GM12865 (cell line): Measurements from ENCODE around the gene FMN1.
"Not testable (repeated sequence)": the region's sequence is repeated elsewhere in the genome, so short reads cannot be mapped to it uniquely, and the experiment has no call there.

Experiments used
- DNase-seq: peaks from one replicate; pipeline ENCODE4 v3.0.0; 2010; ENCODE audit warnings: low read depth
- H3K4me3 ChIP-seq: 2 replicates; pipeline ENCODE4 v1.5.1; 2011; ENCODE audit warnings: mild to moderate bottlenecking, low read depth, low read length, control low read depth
- TF ChIP-seq, protein P1 (sequence below): IDR thresholded peaks from 2 replicates; pipeline ENCODE4 v1.5.1; 2011; ENCODE audit warnings: low read length, control low read depth, low read depth, inconsistent platforms; ENCODE audit not compliant: insufficient read depth; ENCODE audit errors: missing control alignments

The FMN1 gene

DNA sequence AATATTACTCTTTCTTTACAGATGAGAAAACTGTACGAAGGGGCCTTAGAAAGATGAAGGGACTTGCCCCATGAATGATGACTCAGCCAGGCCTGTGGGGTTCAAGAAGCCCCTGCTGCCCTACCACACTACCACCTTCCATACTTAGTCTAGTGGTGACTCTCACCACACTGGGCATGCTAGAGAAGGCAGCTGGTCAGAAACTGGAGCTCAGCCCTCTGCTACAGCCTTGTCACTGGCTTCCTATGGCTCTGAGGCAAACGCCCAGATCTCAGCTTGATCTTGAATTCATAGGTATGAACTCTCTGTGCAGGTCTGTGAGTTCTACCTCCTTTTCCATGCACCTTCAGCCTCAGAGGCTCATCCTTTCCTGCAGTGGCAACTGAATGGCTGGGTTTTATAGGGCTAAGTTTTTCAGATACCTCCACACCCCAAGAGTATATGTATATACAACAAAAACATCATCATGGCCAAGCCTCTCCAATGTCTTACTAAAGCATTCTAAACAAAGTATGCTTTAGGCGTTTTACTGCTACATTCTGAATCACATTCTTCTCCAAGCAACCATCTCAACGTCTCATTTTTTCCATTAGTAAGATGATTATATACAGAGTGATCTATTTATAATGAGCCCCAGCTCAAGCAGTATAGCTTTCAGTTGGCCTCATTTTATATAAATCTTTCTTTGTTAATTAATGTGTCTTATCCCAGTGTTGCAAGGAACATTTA lies 242.6 kb downstream of the FMN1 start:
- TF ChIP-seq, protein P1, sequence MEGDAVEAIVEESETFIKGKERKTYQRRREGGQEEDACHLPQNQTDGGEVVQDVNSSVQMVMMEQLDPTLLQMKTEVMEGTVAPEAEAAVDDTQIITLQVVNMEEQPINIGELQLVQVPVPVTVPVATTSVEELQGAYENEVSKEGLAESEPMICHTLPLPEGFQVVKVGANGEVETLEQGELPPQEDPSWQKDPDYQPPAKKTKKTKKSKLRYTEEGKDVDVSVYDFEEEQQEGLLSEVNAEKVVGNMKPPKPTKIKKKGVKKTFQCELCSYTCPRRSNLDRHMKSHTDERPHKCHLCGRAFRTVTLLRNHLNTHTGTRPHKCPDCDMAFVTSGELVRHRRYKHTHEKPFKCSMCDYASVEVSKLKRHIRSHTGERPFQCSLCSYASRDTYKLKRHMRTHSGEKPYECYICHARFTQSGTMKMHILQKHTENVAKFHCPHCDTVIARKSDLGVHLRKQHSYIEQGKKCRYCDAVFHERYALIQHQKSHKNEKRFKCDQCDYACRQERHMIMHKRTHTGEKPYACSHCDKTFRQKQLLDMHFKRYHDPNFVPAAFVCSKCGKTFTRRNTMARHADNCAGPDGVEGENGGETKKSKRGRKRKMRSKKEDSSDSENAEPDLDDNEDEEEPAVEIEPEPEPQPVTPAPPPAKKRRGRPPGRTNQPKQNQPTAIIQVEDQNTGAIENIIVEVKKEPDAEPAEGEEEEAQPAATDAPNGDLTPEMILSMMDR: no peak
- H3K4me3 ChIP-seq: no peak overlapping the region
- peak; percentile 3 for DNase-seq

DNA sequence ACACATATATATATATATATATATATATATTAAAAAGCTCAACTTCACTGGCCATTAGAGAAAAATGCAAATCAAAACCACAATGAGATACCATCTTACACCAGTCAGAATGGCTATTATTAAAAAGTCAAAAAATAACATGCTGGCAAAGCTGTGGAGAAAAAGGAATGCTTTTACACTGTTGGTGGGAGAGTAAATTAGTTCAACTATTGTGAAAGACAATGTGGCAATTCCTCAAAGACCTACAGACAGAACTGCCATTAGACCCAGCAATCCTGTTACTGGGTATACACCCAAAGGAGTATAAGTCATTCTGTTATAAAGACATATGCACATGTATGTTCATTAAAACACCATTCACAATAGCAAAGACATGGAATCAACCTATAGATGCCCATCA lies 244.5 kb downstream of the FMN1 start:
- not testable (repeated sequence) for DNase-seq

DNA sequence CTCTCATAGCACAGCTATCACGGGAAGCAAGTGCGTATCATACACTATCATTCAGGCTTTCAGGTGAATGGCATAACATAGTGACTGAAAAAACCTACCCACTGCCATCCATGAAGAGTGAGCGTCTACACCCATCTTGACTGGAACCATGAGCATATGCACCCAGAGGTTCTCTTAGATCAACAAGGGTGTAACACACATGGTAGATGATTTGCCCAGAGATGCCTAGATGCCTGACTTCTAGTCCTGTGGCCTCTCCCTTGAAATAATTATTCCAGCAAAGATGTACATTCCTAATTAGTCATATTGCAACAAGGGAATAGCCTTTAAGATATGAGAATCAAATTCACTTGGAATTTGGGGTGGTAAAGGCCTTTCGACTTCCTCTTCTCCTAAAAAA lies 248.3 kb downstream of the FMN1 start:
- TF ChIP-seq, protein P1: no peak
- no peak overlapping the region for H3K4me3 ChIP-seq
- DNase-seq: no peak

More for the DNA sequence above, 244.5 kb downstream of the FMN1 start:
- H3K4me3 ChIP-seq: not testable (repeated sequence)

DNA sequence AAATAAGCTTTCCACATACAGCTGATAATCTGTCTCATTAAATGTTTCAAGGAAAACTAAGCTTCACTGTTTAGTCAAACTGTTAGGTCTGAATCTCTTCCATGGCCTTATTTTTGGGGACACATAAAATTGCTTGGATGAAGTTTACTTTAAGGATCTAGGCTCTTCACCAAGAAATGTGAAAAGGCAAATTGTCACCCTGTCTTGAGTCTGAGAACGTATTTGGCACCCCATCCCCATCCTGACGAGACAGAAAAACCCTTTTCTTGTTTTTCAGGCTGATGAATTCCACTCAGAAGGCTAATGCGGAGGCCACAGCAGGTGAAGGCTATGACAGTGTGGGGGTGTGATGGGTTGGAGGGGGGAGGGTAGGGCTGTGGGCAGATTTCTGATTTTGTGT lies 250.1 kb downstream of the FMN1 start:
- DNase-seq: no peak
- no peak overlapping the region for H3K4me3 ChIP-seq
- TF ChIP-seq, protein P1: no peak

DNA sequence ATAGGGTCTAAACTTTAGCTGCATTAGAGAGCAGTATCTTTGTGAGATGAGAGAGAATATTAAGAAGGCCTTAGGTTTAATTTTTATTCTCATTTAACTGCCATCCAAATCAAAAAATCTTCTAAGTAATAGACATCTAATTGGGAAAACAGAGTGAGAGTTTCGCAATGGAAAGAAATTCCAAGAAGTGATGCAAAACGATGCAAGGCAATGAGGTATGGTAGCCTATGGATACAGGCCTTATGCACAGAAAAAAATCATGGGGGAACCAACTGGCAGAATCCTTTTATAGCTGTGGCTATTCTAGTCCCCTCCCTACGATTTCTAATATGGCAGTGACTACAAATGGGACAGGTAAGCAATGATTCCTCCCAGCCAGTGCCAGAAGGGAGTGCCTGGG lies 250.8 kb downstream of the FMN1 start:
- TF ChIP-seq, protein P1: no peak
- DNase-seq: no peak
- H3K4me3 ChIP-seq: no peak overlapping the region

DNA sequence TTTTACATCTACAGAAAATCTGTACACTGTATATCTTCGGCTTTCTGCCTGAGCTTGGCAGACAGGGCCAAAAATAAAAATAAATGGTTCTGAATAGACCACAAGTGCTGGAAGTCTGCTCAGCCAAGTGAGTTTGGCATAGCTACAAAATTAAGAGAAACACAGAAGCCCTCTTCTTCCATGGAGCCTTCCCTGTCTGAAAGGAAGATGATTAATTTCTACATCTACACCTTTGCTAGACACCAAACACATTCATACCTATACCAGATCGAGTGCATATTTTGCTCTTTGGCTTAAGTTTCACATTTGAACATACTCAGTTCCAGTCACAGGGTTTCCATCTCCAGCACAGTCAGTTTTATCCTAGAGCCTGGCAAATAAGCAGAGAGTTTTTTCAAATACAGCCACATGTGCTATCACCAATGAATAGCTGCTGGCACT lies 252.1 kb downstream of the FMN1 start:
- TF ChIP-seq, protein P1: no peak
- DNase-seq: no peak
- H3K4me3 ChIP-seq: no peak overlapping the region

DNA sequence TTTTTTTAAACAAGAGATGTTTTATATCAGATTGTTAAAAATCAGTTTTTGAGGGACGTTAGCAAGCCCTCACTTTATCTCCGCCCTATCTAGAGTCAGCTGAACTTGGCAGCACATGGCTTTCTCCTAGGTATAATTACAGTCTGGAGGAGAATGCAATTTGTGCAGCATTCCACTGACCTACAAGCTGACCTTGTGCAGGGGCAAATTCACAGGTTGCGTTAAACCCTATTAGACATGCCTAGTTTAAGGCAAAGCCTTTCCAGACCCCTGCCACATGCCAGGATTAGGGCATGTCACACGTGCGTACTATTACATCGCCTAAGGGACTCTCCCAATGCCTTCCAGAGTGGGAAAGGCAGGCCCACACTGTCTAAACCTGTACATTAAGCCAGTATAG lies 252.7 kb downstream of the FMN1 start:
- TF ChIP-seq, protein P1: no peak
- no peak for DNase-seq
- no peak overlapping the region for H3K4me3 ChIP-seq
